ENCODE results near the gene MICAL2. TPM values are rescaled to one million over a fixed set of nuclear protein-coding genes. Genes with fewer than 3 reads are reported as not detected.

Gene MICAL2
- total RNA-seq, 1 experiment from 2014 or later = 37.4 TPM

DNA sequence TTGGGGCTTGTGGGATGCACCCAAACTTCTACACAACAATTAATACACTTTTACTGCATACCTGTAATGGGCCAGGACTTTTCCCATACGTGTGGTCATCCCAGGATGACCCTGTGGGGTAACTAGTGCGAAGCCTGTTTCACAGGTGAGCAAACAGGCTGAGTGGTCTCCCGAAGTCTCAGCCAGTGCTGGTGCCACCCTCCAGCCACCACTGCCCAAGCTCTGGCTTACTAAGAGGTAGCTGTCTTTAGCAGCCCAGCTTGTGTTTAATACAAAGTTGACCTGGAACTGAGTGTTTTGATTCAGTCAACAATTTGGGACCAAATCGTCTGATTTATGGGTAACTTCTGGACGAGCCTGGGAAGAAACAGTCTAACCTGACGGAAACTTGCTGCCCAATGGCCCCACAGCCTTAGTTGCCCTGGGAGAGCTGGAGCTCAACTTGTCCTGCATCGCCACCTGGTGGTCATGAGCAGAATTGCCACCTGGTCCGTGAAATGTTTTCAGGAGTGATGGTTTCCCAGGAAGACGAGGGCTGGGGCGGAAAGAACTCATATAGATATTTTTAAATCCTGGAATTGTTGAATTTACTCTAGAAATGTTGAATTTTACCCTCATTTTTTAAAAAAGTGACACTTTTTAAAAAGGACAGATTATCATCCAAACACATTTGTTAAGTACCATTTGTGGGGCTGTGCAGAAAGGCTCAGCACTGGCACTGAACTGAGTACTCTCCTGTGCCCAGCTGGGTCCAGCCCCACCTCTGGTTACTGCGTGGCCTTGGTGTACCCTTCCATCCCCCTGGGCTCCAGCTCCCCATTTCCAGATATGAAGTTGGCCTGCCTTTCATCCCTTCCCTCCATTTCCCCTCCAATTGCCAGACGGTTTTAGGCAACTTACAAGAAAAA lies 171.4 kb downstream of the MICAL2 start:
- ATAC-seq (peak; percentile 83), DNase-seq (ENCODE audit: low read depth, low spot score) (peak; percentile 58)
- Histone ChIP-seq H3K79me2 (ENCODE audit: insufficient read depth, low read length) (no peaks in the 10 kb centered on the region), H3K9me3 (ENCODE audit: control insufficient read depth in 1 of 2, insufficient read depth in 1 of 2, low read depth in 1 of 2, low read length in 2 of 2) (no peaks in the 10 kb centered on the region), H3K27me3 (ENCODE audit: insufficient read depth, low read length) (no peaks in the 10 kb centered on the region), H3K36me3 (ENCODE audit: control insufficient read depth in 1 of 2, insufficient read depth in 2 of 2, low read length in 2 of 2) (no peaks in the 10 kb centered on the region), H3K4me2 (ENCODE audit: low read length) (no peak overlapping the region), H3K4me1 (ENCODE audit: control insufficient read depth in 1 of 2, insufficient read depth in 2 of 2, low read length in 2 of 2) (peaks cover 10 to 29% of the 10 kb centered on the region in 2 experiments), H4K20me1 (ENCODE audit: insufficient read depth) (no peaks in the 10 kb centered on the region), H3K27ac (ENCODE audit: low read depth, low read length) (no peak overlapping the region), H3K9me2 (ENCODE audit: insufficient read depth) (no peaks in the 10 kb centered on the region), H2AFZ (ENCODE audit: low read depth, low read length, poor library complexity, severe bottlenecking) (no peak overlapping the region), H3K4me3 (replicated peaks in 1 of 2; ENCODE audit: low read depth in 1 of 2, low read length in 2 of 2) (no peak overlapping the region), H3K9ac (ENCODE audit: low read length) (no peak overlapping the region)
- intact Hi-C loops (cut with micrococcal nuclease) = loop anchor here (1.0 to 5.0 kb wide), 4 partner anchors 194 to 485 kb away; no protein-coding TSS in a partner anchor
- ChIA-PET CTCF (interaction anchor here (0.7 to 5.7 kb wide), 14 partner anchors 12 to 490 kb away, joined by 3 to 104 read pairs (median 4); no protein-coding TSS in a partner anchor), RAD21 (ENCODE audit: low non-redundant PET in 1 of 2, low total read pairs in 2 of 2, uncharacterized antibody in 2 of 2, unreplicated experiment in 2 of 2) (interaction anchor here (0.7 to 1.9 kb wide), 9 partner anchors 155 to 1253 kb away, joined by 3 to 16 read pairs (median 3); no protein-coding TSS in a partner anchor), POLR2A (interaction anchor here (1.0 to 1.9 kb wide), 2 partner anchors 195 to 234 kb away, joined by 3 to 8 read pairs; no protein-coding TSS in a partner anchor)
- TF ChIP-seq, protein P1, sequence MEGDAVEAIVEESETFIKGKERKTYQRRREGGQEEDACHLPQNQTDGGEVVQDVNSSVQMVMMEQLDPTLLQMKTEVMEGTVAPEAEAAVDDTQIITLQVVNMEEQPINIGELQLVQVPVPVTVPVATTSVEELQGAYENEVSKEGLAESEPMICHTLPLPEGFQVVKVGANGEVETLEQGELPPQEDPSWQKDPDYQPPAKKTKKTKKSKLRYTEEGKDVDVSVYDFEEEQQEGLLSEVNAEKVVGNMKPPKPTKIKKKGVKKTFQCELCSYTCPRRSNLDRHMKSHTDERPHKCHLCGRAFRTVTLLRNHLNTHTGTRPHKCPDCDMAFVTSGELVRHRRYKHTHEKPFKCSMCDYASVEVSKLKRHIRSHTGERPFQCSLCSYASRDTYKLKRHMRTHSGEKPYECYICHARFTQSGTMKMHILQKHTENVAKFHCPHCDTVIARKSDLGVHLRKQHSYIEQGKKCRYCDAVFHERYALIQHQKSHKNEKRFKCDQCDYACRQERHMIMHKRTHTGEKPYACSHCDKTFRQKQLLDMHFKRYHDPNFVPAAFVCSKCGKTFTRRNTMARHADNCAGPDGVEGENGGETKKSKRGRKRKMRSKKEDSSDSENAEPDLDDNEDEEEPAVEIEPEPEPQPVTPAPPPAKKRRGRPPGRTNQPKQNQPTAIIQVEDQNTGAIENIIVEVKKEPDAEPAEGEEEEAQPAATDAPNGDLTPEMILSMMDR (IDR thresholded peaks at IDR 0.05 in 2 of 3, conservative IDR thresholded peaks at IDR 0.05 in 1 of 3; ENCODE audit: borderline replicate concordance in 1 of 3, insufficient read depth in 1 of 3, low read depth in 2 of 3, low read length in 2 of 3) = peak; percentile 91 to 96 (median 95)
- TF ChIP-seq YY1 (IDR thresholded peaks at IDR 0.05; ENCODE audit: extremely low read depth, insufficient replicate concordance, low read depth, low read length) (peak; percentile 60), POLR2AphosphoS5 (IDR thresholded peaks at IDR 0.05; ENCODE audit: low read depth, low read length) (no peak), RAD21 (IDR thresholded peaks at IDR 0.05; ENCODE audit: low read depth) (peak; percentile 100)
- TF ChIP-seq, protein P2, sequence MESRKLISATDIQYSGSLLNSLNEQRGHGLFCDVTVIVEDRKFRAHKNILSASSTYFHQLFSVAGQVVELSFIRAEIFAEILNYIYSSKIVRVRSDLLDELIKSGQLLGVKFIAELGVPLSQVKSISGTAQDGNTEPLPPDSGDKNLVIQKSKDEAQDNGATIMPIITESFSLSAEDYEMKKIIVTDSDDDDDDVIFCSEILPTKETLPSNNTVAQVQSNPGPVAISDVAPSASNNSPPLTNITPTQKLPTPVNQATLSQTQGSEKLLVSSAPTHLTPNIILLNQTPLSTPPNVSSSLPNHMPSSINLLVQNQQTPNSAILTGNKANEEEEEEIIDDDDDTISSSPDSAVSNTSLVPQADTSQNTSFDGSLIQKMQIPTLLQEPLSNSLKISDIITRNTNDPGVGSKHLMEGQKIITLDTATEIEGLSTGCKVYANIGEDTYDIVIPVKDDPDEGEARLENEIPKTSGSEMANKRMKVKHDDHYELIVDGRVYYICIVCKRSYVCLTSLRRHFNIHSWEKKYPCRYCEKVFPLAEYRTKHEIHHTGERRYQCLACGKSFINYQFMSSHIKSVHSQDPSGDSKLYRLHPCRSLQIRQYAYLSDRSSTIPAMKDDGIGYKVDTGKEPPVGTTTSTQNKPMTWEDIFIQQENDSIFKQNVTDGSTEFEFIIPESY (IDR thresholded peaks at IDR 0.05; ENCODE audit: extremely low read depth, insufficient replicate concordance, low read length) = no peak
- no TSS peak for BruUV-seq (replicated peaks)

Data from HCT116 (cell line).